ENCODE data around the gene ATXN7L1.

GRCh38 chr7:105821527-105821926, 54.9 kb downstream of the ATXN7L1 start:
- TF ChIP-seq, protein P1, sequence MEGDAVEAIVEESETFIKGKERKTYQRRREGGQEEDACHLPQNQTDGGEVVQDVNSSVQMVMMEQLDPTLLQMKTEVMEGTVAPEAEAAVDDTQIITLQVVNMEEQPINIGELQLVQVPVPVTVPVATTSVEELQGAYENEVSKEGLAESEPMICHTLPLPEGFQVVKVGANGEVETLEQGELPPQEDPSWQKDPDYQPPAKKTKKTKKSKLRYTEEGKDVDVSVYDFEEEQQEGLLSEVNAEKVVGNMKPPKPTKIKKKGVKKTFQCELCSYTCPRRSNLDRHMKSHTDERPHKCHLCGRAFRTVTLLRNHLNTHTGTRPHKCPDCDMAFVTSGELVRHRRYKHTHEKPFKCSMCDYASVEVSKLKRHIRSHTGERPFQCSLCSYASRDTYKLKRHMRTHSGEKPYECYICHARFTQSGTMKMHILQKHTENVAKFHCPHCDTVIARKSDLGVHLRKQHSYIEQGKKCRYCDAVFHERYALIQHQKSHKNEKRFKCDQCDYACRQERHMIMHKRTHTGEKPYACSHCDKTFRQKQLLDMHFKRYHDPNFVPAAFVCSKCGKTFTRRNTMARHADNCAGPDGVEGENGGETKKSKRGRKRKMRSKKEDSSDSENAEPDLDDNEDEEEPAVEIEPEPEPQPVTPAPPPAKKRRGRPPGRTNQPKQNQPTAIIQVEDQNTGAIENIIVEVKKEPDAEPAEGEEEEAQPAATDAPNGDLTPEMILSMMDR (IDR thresholded peaks at IDR 0.05), result no peak
- TF ChIP-seq POLR2A (IDR thresholded peaks at IDR 0.05), result no peak
